CD4-positive, alpha-beta T cell treated with Interleukin-6 at 100 ng/mL for 8 hours (primary cell): ENCODE measurements around the gene DOK5.
"Not testable (repeated sequence)": the region's sequence is repeated elsewhere in the genome, so short reads cannot be mapped to it uniquely, and the experiment has no call there.

Source experiments
- DNase-seq: peaks from one replicate; pipeline ENCODE4 v3.0.0-alpha.2; 2020; ENCODE audit warnings: mixed read lengths, low spot score

Gene DOK5

DNA sequence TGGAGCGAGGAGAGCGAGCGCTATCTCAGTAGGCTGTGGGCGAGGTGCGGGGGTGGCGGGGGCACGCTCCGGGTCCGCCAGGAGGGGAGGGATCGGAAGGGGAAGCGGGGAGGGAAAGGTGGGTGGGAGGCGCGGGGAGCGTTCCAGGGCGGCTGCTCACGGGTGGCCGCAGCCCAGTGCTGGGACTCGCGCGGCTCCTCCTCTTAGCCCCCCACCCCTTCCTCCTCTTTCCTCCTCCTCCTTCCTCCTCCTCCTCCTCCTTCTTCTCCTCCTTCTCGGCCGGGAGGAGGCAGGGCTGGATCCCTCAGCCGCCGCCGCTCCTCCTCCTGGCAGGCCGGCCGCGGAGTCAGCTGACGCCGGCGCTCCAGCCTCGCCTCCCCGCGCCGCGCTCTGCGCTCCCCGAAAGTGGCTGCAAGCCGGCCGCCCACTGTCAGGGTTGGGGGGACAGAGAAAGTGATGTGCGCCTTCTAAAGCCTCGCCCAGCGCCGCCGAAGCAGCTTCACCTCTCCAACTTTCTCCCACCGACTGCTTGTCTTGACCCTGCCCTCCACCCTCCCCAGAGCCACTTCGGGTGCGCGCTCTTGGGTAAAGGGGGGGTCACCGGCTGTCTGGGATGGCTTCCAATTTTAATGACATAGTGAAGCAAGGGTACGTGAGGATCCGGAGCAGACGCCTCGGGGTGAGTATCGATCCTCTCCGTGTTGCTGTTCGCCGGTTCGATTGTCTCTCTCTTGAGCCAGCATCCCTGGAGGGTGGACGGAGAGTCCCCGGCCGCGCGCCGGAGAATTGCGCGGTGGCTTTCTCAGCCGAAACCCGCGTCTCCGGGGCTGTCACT lies at the start of gene DOK5:
Gene DOK5, plus strand, starts transcription at position 260 of the 835 bp plus-strand sequence. Its CDS starts 354 bp downstream, at position 614.
- DNase-seq: no peak

DNA sequence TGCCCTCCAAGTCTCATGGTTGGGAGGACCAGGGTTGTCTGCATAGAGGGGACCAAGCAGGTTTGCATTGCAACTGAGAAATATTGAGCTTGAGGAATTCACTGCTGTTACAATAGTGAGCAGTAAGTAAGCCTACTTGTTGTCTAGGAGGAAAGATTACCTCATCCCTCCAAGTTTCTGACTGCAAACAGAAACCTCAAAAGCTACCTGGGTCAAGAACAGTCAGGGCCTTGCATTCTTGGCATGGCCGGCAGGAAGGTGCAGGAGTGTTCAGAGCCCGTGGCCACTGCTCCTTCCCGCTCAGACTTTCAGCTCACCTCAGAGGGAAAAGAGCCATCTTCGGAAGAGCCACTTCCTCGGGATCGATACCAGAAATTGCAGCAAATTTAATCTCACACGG lies 46.0 kb upstream of the DOK5 start:
- no peak for DNase-seq

- no peak for DNase-seq
These were observed 44.0 kb upstream of the DOK5 start for GRCh38 chr20:54431156-54431944.

- DNase-seq: no peak
These were observed 42.4 kb upstream of the DOK5 start for GRCh38 chr20:54432966-54433365.

DNA sequence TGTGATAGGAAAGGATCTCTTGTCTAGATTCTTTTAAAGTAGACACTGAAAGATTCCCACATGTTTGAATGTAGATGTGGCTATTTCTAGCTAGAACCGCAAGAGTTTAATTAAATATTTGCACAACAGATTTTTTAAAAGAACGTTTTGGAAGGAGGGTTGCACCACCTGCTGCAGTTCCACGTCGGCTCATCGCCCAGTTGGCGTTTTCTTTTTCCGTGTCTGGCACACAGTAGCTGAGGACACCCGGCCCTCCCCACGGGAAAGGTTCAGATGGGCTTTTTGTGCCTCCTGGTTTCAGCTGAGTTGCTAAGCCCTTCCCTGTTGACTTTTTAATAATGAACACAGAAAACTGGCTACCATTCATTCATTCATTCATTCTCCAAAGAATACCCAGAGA lies 41.8 kb upstream of the DOK5 start:
- DNase-seq: no peak

GRCh38 chr20:54434196-54434595 lies 41.2 kb upstream of the DOK5 start:
- no peak for DNase-seq

- DNase-seq: no peak
These were observed 40.4 kb upstream of the DOK5 start for GRCh38 chr20:54435015-54435414.

DNA sequence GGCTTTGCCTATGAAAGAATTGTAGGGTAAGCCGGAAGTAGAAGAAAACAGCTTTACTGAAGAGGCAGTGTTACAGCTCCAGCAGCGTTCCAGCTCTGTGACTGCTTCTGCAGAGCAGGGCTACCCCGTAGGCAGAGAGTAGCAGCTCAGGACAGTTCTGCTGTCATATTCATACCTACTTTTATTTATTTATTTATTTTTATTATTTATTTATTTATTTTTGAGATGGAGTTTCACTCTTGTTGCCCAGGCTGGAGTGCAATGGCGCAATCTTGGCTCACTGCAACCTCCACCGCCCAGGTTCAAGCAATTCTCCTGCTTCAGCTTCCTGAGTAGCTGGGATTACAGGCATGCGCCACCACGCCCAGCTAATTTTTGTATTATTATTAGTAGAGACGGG lies 39.0 kb upstream of the DOK5 start:
- DNase-seq: not testable (repeated sequence)

DNA sequence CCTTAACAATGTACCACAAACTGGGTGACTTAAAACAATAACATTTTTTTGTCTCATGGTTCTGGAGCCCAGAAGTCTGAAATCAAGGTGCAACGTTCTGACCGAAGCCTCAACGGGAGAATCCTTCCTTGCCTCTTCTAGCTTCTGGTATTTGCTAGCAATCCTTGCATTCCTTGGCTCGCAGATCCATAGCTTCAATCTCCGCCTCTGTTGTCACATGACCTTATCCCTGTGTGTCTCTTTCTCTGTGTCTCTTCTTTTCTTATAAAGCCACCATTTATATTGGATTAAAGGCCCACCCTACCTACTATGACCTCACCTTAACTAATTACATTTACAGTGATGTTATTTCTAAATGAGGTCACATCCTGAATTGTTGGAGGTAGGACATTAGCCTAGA lies 37.2 kb upstream of the DOK5 start:
- no peak for DNase-seq

DNA sequence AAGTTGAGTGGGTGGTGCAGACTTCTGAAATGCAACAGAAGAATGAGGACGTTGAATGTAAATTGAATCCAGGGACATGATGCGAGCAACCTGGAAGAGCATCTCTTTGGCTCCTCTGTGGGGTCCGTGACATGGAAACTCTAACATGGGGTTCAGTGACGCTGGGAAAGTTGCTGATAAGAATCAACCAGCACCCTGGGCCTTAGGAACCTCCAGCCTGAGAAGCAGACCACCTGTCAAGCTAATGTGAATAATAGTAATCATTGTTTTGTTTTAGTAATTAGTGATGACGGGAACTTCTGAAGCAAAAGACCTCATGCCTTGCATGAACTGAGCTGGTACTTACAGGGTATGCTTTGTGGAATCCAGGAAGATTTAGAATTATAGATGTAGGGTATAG lies 25.2 kb upstream of the DOK5 start:
- no peak for DNase-seq

- no peak for DNase-seq
These were observed 24.2 kb upstream of the DOK5 start for GRCh38 chr20:54451171-54451570.

GRCh38 chr20:54452277-54452676 lies 23.1 kb upstream of the DOK5 start:
- DNase-seq: no peak

GRCh38 chr20:54454982-54455381 lies 20.4 kb upstream of the DOK5 start:
- no peak for DNase-seq

- no peak for DNase-seq
These were observed 19.0 kb upstream of the DOK5 start for GRCh38 chr20:54456423-54456822.

DNA sequence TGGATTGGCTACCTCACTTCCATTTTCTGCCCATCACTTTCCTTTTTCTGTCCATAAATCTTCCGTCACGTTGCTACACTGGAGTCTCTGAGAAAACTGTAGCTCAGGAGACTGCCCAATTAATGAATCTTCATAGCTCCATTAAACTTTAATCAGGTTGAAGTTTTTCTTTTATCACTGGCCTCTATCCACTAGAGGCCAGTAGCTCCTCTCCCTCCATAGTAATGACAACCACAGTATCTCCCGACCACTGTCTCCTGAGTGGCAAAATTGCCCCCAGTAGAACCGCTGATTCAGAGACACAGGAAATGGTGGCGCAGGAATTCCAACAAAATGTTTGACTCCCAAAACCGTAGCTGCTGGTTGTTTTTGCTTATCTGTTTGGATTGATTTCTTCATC lies 18.4 kb upstream of the DOK5 start:
- DNase-seq: no peak

GRCh38 chr20:54458219-54458618 lies 17.2 kb upstream of the DOK5 start:
- DNase-seq: no peak

DNA sequence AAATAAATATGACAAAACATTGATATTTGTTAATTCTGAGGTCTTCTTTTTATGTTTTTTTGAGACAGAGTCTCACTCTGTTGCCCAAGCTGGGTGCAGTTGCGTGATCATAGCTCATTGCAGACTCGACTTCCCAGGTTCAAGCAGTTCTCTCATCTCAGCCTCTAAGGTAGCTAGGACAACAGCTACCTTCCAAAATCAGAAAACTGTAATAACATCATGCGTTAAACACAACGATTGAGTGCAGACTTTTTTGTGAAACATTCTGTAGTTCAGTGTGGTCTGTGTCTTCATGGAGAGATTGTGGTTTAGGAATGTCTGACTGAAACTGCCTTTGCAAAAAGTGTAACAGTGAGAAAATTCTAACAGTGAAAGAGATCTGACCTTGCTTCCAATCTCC lies 16.1 kb upstream of the DOK5 start:
- DNase-seq: no peak

DNA sequence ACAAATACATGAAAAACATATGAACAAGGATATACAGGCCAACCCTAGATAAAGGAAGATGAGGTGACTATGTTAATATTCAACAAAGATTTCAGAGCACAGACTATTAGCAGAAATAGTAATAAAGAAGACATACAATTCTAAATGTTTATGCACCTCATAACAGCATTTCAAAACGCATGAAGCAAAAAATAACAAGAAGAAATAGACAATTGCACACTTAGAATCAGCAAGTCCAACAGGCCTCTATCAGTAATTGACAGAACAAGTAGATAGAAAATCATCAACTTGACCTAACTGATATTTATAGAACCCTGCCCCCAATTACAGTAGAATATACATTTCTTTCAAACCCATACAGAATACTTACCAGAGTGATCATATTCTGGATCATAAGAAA lies 11.4 kb upstream of the DOK5 start:
- no peak for DNase-seq

DNA sequence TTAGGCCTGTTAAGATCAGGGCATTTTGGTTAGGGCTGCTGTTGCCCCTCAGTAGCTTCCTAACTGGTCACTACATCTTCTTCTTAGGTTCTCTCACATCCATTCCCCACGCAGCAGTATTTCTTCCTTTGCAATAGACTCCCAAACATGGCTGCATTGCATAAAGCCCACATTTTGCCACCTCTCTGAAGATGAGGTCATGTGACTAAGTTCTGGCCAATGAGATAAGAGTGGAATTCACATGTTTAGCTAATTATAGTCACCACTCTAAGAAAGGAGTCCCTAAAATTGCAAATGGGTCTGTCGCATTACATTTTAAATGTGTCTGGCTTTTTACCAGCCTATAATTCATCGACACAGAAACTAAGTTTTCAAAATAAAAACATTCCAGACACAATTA lies 9.3 kb upstream of the DOK5 start:
- DNase-seq: no peak

DNA sequence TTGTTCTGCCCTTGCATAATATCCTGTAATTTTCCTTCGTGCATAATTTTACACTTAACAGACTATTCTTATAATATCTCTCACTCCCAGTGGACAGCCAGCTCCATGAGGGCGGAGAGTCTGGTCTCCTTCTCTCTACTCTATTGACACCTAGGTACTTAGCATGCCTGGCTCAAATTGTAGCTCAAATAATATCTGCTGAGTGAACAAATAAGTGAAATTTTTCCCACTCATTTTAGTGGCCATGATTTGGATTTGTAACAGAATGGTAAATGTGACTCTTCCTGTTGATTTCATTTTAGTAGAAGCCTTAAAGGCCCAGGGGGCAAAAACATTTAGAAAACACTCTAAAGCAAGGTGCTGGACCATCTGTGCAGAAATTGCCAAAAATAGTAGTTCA lies 7.8 kb upstream of the DOK5 start:
- DNase-seq: no peak

- DNase-seq: no peak
These were observed 7.3 kb upstream of the DOK5 start for GRCh38 chr20:54468082-54468481.

GRCh38 chr20:54469293-54469692 lies 6.1 kb upstream of the DOK5 start:
- no peak for DNase-seq

DNA sequence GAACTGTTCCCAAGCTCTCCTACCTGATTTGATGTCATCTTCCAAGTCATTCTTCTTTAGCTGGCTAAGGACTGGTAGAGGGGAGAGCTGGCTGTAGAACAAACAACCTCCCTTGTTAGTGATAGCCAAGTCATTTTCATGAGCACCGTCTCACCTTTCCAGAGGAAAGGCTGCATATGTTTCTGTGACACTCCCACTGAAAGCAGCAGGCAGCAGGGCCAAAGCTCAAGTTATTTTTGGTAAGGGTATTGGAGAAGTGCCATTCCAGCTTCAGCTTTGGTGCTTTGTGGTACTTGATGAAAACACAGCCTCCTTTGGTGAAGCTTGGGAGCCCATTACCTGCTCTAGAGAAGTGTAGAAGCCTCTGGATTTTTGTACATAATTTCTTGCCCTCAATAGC lies 5.4 kb upstream of the DOK5 start:
- no peak for DNase-seq
